Suprapubic skin (tissue), 4 donors: Measurements from ENCODE around the gene RGPD3. TPM values are rescaled to one million over a fixed set of nuclear protein-coding genes. Genes with fewer than 3 reads are reported as not detected.

Source experiments
- DNase-seq, 2 donors: peaks; one replicate each; pipeline ENCODE4 v3.0.0-alpha.2; 2019; ENCODE audit warnings: low spot score in 2 of 2
- H3K27ac ChIP-seq: fragments of 200-600 bp; sonication (generic); one replicate; pipeline ENCODE4 v1.5.1; 2019
- H3K27me3 ChIP-seq: fragments of 200-600 bp; sonication (generic); one replicate; pipeline ENCODE4 v1.5.1; 2019
- H3K36me3 ChIP-seq: fragments of 200-600 bp; sonication (generic); one replicate; pipeline ENCODE4 v1.5.1; 2019
- H3K4me1 ChIP-seq: fragments of 200-600 bp; sonication (generic); one replicate; pipeline ENCODE4 v1.5.1; 2019
- H3K4me3 ChIP-seq: fragments of 200-600 bp; sonication (generic); one replicate; pipeline ENCODE4 v1.5.1; 2019; ENCODE audit warnings: mild to moderate bottlenecking
- H3K9me3 ChIP-seq: fragments of 200-600 bp; sonication (generic); one replicate; pipeline ENCODE4 v1.5.1; 2019
- EP300 ChIP-seq: sonication (generic); formaldehyde crosslinking; IDR thresholded peaks from one replicate; pipeline ENCODE4 v1.6.1; 2017; ENCODE audit warnings: antibody characterized with exemption
- POLR2A ChIP-seq, 2 donors: fragments of 450-650 bp; IDR thresholded peaks; one replicate each; pipeline ENCODE4 v1.6.1; 2017; ENCODE audit warnings: antibody characterized with exemption in 2 of 2, mild to moderate bottlenecking in 2 of 2, moderate library complexity in 2 of 2
- POLR2AphosphoS5 ChIP-seq, 3 donors: sonication (generic); formaldehyde crosslinking; IDR thresholded peaks; one replicate each; pipeline ENCODE4 v1.6.1; 2017; ENCODE audit warnings: antibody characterized with exemption in 3 of 3
- WGBS: methylation state at CpG from one replicate; pipeline ENCODE4 v1.1.5; 2018; 5-methylcytosine and 5-hydroxymethylcytosine counted together
- total RNA-seq, 4 donors: library from RNA; depleted of rRNA; stranded (reverse); fragments of >200 nt; gene quantifications; one replicate each; pipeline ENCODE4 v1.1.0, GENCODE V29; 2016
- TF ChIP-seq, protein P1 (sequence below), 2 donors: fragments of 200-600 bp in 1 of 2; fragments of 450-650 bp in 1 of 2; sonication (generic) in 1 of 2; IDR thresholded peaks; one replicate each; pipeline ENCODE4 v1.5.1; 2016 to 2019; ENCODE audit warnings: antibody characterized with exemption in 2 of 2, mild to moderate bottlenecking in 1 of 2, moderate library complexity in 1 of 2

The RGPD3 gene
- total RNA-seq, 4 donors from 2014 or later = 0.30 to 2.1 (median 0.74) TPM

DNA sequence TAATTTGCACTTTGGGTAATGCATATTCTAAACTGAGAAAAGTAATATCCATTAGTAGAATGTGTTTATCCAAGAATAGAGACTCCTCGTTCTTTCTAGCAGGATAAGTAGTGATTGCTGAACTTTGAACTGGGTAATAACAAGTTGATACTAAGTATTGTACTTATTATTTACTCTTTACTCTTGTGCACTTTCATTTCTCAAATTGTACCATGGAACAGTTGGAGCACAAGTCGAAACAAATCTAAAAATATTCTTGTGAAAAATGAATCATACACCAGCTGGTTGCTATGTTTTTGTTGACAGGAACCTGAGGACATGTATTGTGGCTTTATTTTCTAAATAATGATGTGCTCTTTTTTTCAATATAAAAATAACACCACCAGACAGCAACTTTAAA is 111.9 kb downstream of the RGPD3 start:
- no peak overlapping the region for H3K4me3 ChIP-seq
- H3K36me3 ChIP-seq = no peaks in the 10 kb centered on the region
- TF ChIP-seq, protein P1, sequence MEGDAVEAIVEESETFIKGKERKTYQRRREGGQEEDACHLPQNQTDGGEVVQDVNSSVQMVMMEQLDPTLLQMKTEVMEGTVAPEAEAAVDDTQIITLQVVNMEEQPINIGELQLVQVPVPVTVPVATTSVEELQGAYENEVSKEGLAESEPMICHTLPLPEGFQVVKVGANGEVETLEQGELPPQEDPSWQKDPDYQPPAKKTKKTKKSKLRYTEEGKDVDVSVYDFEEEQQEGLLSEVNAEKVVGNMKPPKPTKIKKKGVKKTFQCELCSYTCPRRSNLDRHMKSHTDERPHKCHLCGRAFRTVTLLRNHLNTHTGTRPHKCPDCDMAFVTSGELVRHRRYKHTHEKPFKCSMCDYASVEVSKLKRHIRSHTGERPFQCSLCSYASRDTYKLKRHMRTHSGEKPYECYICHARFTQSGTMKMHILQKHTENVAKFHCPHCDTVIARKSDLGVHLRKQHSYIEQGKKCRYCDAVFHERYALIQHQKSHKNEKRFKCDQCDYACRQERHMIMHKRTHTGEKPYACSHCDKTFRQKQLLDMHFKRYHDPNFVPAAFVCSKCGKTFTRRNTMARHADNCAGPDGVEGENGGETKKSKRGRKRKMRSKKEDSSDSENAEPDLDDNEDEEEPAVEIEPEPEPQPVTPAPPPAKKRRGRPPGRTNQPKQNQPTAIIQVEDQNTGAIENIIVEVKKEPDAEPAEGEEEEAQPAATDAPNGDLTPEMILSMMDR (IDR thresholded peaks at IDR 0.05) = no peak
- TF ChIP-seq POLR2A (IDR thresholded peaks at IDR 0.05) (no peak), EP300 (no peak)
- H3K4me1 ChIP-seq = no peaks in the 10 kb centered on the region
- WGBS = 22% methylated on average over 2 of the region's 2 CpGs
- no peak for DNase-seq
- no peaks in the 10 kb centered on the region for H3K9me3 ChIP-seq
- no peaks in the 10 kb centered on the region for H3K27me3 ChIP-seq
- H3K27ac ChIP-seq = no peak overlapping the region

- no peak for TF ChIP-seq EP300
- no peak for TF ChIP-seq POLR2A (IDR thresholded peaks at IDR 0.05)
- H3K27ac ChIP-seq = no peak overlapping the region
- H3K4me3 ChIP-seq = no peak overlapping the region
- H3K4me1 ChIP-seq = no peaks in the 10 kb centered on the region
- 77% methylated on average over 5 of the region's 5 CpGs for WGBS
- no peak for DNase-seq
- no peaks in the 10 kb centered on the region for H3K36me3 ChIP-seq
- no peaks in the 10 kb centered on the region for H3K9me3 ChIP-seq
- no peaks in the 10 kb centered on the region for H3K27me3 ChIP-seq
These were observed 114.5 kb downstream of the RGPD3 start for GRCh38 chr2:106353676-106354075.

GRCh38 chr2:106350980-106351379 is 117.2 kb downstream of the RGPD3 start:
- H3K27ac ChIP-seq = no peak overlapping the region
- no peak for DNase-seq
- H3K9me3 ChIP-seq = no peaks in the 10 kb centered on the region
- no peaks in the 10 kb centered on the region for H3K4me1 ChIP-seq
- WGBS = 73% methylated on average over 2 of the region's 2 CpGs
- TF ChIP-seq EP300 = no peak
- TF ChIP-seq, protein P1 (IDR thresholded peaks at IDR 0.05) = no peak
- no peak for TF ChIP-seq POLR2AphosphoS5 (IDR thresholded peaks at IDR 0.05)
- TF ChIP-seq POLR2A (IDR thresholded peaks at IDR 0.05) = no peak
- H3K27me3 ChIP-seq = no peaks in the 10 kb centered on the region
- no peaks in the 10 kb centered on the region for H3K36me3 ChIP-seq
- H3K4me3 ChIP-seq = no peak overlapping the region

GRCh38 chr2:106344302-106344701 is 123.9 kb downstream of the RGPD3 start:
- Histone ChIP-seq H3K9me3 (no peaks in the 10 kb centered on the region), H3K4me1 (no peaks in the 10 kb centered on the region), H3K27ac (no peak overlapping the region), H3K4me3 (no peak overlapping the region), H3K27me3 (peaks cover 3% of the 10 kb centered on the region), H3K36me3 (no peaks in the 10 kb centered on the region)
- no peak for DNase-seq
- 95% methylated on average over 8 of the region's 12 CpGs for WGBS
- no peak for TF ChIP-seq POLR2A (IDR thresholded peaks at IDR 0.05)
- no peak for TF ChIP-seq EP300
- no peak for TF ChIP-seq POLR2AphosphoS5 (IDR thresholded peaks at IDR 0.05)
- TF ChIP-seq, protein P1 (IDR thresholded peaks at IDR 0.05) = no peak

DNA sequence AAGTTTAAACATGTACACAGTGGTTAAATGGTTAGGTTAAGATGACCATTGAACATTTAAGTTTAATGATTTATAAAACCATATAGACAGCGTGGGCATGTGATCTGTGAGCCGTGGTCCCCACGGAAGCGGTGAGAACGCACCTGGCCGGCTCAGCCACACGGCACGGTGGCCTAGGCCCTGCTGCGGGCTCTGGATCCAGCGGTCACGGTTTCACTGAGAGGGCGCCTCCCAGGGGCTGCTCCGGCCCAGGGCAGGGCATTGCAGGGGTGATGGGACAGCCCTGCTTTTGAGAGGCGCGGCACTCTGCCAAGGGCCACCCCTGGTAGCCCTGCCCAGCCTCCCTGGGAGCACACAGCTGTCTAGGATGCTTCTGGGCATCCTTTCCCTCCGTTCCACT is 124.9 kb downstream of the RGPD3 start:
- TF ChIP-seq POLR2AphosphoS5 (IDR thresholded peaks at IDR 0.05) = no peak
- TF ChIP-seq, protein P1 (IDR thresholded peaks at IDR 0.05) = no peak
- no peak for TF ChIP-seq POLR2A (IDR thresholded peaks at IDR 0.05)
- no peak for TF ChIP-seq EP300
- 83% methylated on average over 13 of the region's 16 CpGs for WGBS
- Histone ChIP-seq H3K27me3 (peaks cover 3% of the 10 kb centered on the region), H3K9me3 (no peaks in the 10 kb centered on the region), H3K27ac (no peak overlapping the region), H3K4me3 (no peak overlapping the region), H3K36me3 (no peaks in the 10 kb centered on the region), H3K4me1 (no peaks in the 10 kb centered on the region)
- no peak for DNase-seq

GRCh38 chr2:106342831-106343251 is 125.4 kb downstream of the RGPD3 start:
- WGBS = 66% methylated on average over 25 of the region's 25 CpGs
- Histone ChIP-seq H3K9me3 (no peaks in the 10 kb centered on the region), H3K4me1 (no peaks in the 10 kb centered on the region), H3K27ac (no peak overlapping the region), H3K27me3 (peaks cover 3% of the 10 kb centered on the region), H3K36me3 (no peaks in the 10 kb centered on the region), H3K4me3 (no peak overlapping the region)
- no peak for DNase-seq
- no peak for TF ChIP-seq POLR2A (IDR thresholded peaks at IDR 0.05)
- no peak for TF ChIP-seq POLR2AphosphoS5 (IDR thresholded peaks at IDR 0.05)
- TF ChIP-seq EP300 = no peak
- TF ChIP-seq, protein P1 (IDR thresholded peaks at IDR 0.05) = no peak
